Activated T-helper 17 cell treated with anti-CD3 and anti-CD28 coated beads, Interleukin-2, amount 50 U/mL, for 72 hours (primary cell): ENCODE data around the gene CD163. TPM values are rescaled to one million over a fixed set of nuclear protein-coding genes. Genes with fewer than 3 reads are reported as not detected.
A peak's percentile ranks its signal among the peaks of the same experiment; 100 is the strongest.
"Not testable (repeated sequence)": the region's sequence is repeated elsewhere in the genome, so short reads cannot be mapped to it uniquely, and the experiment has no call there.

Source experiments
- ATAC-seq: fragments of 150-1000 bp; cut with Tn5 transposase; replicated peaks from 2 replicates; pipeline ENCODE4 v1.10.0; 2021; ENCODE audit warnings: mild to moderate bottlenecking, moderate library complexity
- H3K27ac Mint-ChIP-seq: one replicate; pipeline ENCODE4 v1.8.0; 2022; ENCODE audit warnings: mixed read lengths
- H3K27me3 Mint-ChIP-seq: one replicate; pipeline ENCODE4 v1.8.0; 2022; ENCODE audit warnings: mixed read lengths
- H3K36me3 Mint-ChIP-seq: one replicate; pipeline ENCODE4 v1.8.0; 2022; ENCODE audit warnings: low read depth, mild to moderate bottlenecking, mixed read lengths
- H3K4me1 Mint-ChIP-seq: one replicate; pipeline ENCODE4 v1.8.0; 2022; ENCODE audit warnings: mixed read lengths
- H3K4me3 Mint-ChIP-seq: one replicate; pipeline ENCODE4 v1.8.0; 2022; ENCODE audit warnings: mild to moderate bottlenecking, mixed read lengths
- H3K9me3 Mint-ChIP-seq: one replicate; pipeline ENCODE4 v1.8.0; 2022; ENCODE audit warnings: mixed read lengths
- total RNA-seq, 2 donors: library from RNA; stranded (reverse); gene quantifications; one replicate each; pipeline ENCODE4 v1.2.3, GENCODE V29; 2022

The CD163 gene
- total RNA-seq, 2 donors from 2014 or later, result not detected

GRCh38 chr12:7437494-7437893 is 66.1 kb downstream of the CD163 start:
- not testable (repeated sequence) for H3K27ac Mint-ChIP-seq, H3K4me3 Mint-ChIP-seq, H3K4me1 Mint-ChIP-seq, ATAC-seq, H3K9me3 Mint-ChIP-seq, H3K36me3 Mint-ChIP-seq
- H3K27me3 Mint-ChIP-seq, result peaks cover 25% of the 10 kb centered on the region

GRCh38 chr12:7434670-7435069 is 68.9 kb downstream of the CD163 start:
- Mint-ChIP-seq H3K9me3 (no peaks in the 10 kb centered on the region), H3K4me1 (no peaks in the 10 kb centered on the region), H3K4me3 (no peak overlapping the region), H3K27ac (no peak overlapping the region), H3K36me3 (no peaks in the 10 kb centered on the region), H3K27me3 (peaks cover 12% of the 10 kb centered on the region)
- peak; percentile 78 for ATAC-seq

GRCh38 chr12:7433276-7433822 is 70.2 kb downstream of the CD163 start:
- no peaks in the 10 kb centered on the region for H3K36me3 Mint-ChIP-seq
- no peak overlapping the region for H3K4me3 Mint-ChIP-seq
- H3K9me3 Mint-ChIP-seq, result no peaks in the 10 kb centered on the region
- H3K27me3 Mint-ChIP-seq, result no peaks in the 10 kb centered on the region
- no peaks in the 10 kb centered on the region for H3K4me1 Mint-ChIP-seq
- no peak overlapping the region for H3K27ac Mint-ChIP-seq
- no peak for ATAC-seq

GRCh38 chr12:7431993-7432685 is 71.4 kb downstream of the CD163 start:
- Mint-ChIP-seq H3K4me3 (no peak overlapping the region), H3K9me3 (no peaks in the 10 kb centered on the region), H3K27me3 (no peaks in the 10 kb centered on the region), H3K4me1 (no peaks in the 10 kb centered on the region), H3K27ac (no peak overlapping the region), H3K36me3 (no peaks in the 10 kb centered on the region)
- ATAC-seq, result no peak

Other genes with a start within 250 kb of the CD163 start
- not detected for gene ACSM4, start 199.7 kb downstream of the CD163 start, total RNA-seq
- gene CD163L1, start 59.6 kb downstream of the CD163 start, total RNA-seq, result not detected
- gene APOBEC1, start 162.1 kb upstream of the CD163 start, total RNA-seq, result not detected
- not detected for gene GDF3, start 192.0 kb upstream of the CD163 start, total RNA-seq
- gene DPPA3, start 207.7 kb upstream of the CD163 start, total RNA-seq, result not detected
- gene CLEC4C, start 243.6 kb upstream of the CD163 start, total RNA-seq, result not detected